Germinal center (tissue), 1 donor: Measurements from ENCODE around the gene MEFV.
A peak's percentile ranks its signal among the peaks of the same experiment; 100 is the strongest.
"Not testable (repeated sequence)": the region's sequence is repeated elsewhere in the genome, so short reads cannot be mapped to it uniquely, and the experiment has no call there.

ENCODE experiments used
- DNase-seq: peaks from one replicate; pipeline ENCODE4 v3.0.0; 2012; ENCODE audit warnings: mixed read lengths, low spot score

MEFV gene

DNA sequence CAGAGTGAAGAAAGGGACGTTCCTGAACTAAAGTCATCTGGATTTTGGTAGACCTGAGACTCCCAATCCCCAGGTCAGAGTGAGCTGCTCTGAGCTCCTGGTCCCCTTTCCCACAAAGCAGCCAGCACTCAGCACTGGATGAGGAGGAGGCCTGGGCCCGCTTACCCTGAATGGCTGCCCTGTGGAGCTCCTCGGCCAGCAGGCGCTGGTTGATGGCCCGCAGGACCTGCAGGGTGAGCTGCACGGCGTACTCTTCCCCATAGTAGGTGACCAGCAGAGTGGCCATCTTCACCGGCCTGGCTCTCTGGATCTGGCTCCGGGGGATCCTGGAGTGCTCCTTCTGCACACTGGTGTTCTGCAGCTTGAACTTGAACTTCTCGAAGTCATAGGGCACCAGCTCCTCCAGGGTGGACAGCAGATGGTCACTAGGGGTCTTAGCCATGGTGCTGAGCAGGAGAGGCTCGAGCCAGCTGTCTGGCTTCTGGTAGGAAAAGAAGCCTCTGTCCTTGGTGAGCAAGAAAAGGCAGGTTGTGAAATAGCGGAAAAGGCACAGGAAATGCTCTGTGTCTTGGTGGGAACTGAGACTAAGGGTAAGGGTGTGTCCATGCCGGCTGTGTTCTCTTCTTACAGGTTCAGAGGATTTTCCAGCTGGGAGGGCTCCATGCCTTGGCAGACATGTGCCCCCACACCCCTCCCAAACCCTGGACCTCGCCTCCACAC is at the start of gene MEFV:
TSS of gene MEFV (minus strand) at position 488 of the 720 bp plus-strand sequence. CDS start at position 442, 46 bp downstream.
- DNase-seq: no peak

GRCh38 chr16:3306078-3306477 is 49.6 kb upstream of the MEFV start:
- DNase-seq: no peak

GRCh38 chr16:3305109-3306068 is 49.0 kb upstream of the MEFV start, which contains the start of the genes TIGD7 and ZNF75A:
TSS of gene TIGD7 (minus strand) at chr16:3305430. CDS start at chr16:3300614, 4,816 bp downstream.
TSS of gene ZNF75A (plus strand) at chr16:3305497. CDS start at chr16:3308429, 2,932 bp downstream.
- peak; percentile 86 for DNase-seq

DNA sequence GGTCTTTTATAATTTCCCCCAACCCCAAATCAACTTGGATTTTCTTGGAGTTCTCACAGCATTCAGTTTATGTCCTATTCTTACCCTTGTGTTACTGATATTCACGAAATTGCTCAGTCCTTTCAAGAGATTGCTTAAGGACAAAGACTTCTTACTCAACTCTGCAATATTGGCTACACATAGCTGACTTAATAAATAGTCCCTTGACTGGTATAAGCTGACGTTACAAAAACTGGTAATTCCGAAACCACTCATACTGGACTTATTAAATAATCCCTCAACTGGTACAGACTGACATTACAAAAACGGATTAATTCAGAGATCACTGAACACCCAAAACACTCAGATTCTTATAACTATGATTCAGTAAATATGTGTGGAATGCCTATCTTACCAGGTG is 47.9 kb upstream of the MEFV start:
- no peak for DNase-seq

DNA sequence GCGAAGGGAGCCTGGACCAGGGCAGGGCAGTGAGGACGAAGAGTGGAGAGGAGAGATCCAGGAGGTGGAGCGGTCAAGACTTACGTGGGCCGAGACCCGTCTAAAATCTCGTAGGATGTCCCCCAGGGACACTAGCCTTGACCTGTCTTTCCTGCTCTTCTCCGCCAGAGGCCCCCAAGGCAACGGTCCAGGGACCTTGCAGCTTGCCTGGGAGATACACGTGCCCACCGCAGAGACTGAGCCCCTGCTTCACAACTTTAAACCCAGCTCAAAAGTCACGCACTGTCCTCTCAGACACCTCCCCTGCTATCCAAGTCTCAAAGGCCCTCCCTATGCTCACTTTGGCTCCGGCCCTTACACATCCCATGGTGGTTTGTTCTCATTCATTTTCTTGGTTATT is 39.4 kb upstream of the MEFV start:
- DNase-seq: no peak

DNA sequence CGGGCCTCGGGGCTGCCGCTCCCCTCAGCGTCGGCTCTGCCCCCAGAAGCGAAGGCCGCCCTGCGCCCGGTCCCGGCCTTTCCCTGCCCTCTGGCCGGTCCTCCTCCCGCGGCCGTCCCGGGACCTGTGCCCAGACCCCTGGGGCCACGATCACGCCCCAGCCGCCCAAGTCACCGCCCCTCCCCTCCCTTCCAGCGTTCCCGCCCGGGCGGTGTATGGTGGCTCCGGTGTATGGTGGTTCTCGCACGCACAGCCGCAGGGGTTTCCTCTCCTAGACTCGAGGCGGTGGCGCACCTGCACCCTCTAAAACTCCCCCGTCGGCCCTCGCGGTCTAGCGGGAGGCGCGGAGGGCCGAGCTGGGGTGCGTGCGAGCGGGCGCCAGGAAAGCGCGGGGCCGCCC is 38.8 kb upstream of the MEFV start:
- no peak for DNase-seq

GRCh38 chr16:3292604-3293003 is 36.2 kb upstream of the MEFV start:
- DNase-seq: no peak

GRCh38 chr16:3289998-3290673 is 33.7 kb upstream of the MEFV start:
- no peak for DNase-seq

- no peak for DNase-seq
Observed at GRCh38 chr16:3285131-3285530, 28.7 kb upstream of the MEFV start.

- DNase-seq: no peak
Observed at GRCh38 chr16:3283543-3284447, 27.4 kb upstream of the MEFV start.

DNA sequence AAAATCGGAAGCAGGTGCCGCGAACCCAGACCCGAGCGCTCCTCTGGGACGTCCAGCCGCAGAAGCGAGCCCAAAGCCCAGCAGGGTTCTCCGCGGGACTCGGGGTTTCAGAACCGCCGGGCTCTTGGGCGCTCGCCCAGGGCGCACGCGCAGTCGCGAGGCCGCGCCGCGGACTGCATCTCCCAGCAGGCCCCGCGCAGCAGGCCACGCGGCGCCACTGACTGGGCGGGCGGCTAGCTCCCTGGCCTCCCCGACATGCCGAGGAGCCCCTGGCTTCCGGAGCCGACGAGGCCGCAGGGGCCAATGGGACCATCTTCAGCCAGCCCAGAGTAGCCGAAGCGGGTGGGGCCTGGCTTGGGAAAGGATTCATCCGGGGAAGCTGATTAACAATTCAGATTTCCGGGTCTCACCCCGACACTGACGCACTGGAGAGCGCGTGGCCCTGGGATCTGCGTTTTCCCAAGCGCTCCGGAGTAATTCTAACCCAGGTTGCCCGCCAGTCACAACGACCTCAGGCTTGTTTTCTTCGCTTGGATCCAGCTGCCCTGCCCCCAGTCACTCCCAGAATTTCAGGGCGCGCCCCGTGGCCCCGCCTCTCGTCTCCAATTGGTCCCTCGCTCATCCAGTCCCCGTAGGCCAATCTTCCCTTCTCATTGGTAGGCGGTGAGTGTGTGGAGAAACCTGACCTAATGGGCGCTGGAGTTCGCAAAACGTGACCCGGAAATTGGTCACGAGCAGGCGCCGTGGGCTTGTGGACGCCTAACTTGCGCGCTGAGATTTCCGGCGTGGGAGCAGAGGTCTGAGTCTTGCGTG is 26.5 kb upstream of the MEFV start, which contains the start of gene ZNF263:
TSS of gene ZNF263 (plus strand) at position 762 of the 813 bp plus-strand sequence. CDS start 328 bp downstream, outside the sequence.
- DNase-seq: peak; percentile 96

GRCh38 chr16:3282103-3282729 is 25.8 kb upstream of the MEFV start:
- DNase-seq: no peak

DNA sequence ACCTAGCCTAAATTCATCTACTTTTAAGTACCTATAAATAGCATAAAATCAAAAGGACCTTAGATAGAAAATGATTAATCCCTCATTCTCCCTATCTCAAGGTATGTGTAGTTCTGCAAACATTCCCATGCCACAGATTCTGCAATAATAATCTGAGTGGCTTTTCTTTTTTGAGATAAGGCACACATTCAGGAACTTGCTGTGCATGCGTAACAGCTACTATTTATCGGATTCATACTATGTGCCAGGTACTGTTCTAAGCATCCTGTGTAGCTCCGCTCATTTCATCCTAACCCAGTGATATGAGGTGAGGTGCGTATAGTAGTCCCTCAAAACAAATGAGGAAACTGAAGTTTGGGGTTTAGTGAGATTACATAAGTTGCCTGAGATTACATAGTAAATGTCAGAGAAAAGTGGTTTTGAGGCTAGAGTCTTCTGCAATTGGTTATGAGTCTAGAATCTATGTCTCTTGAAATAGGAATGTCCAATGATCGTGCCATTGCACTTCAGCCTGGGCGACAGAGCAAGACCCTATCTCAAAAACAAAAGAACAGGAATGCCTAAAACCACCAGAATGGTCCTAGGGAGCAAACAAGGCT is 24.9 kb upstream of the MEFV start:
- no peak for DNase-seq

DNA sequence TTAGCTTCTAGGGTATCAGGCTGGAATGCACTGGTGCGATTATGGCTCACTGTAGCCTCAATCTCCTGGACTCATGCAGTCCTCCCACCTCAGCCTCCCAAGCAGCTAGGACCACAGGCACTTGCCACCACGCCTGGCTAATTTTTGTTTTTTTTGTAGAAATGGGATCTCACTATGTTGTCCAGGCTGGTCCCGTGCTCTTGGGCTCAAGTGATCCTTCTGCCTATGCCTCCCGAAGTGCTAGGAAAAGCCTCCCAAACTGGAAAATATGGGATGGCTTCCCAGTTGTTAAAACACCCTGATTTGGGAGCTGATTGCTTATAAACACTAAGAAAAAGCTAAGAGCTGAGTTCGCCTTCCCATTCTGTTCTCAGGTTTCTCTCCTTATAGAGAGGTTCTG is 20.2 kb upstream of the MEFV start:
- no peak for DNase-seq

DNA sequence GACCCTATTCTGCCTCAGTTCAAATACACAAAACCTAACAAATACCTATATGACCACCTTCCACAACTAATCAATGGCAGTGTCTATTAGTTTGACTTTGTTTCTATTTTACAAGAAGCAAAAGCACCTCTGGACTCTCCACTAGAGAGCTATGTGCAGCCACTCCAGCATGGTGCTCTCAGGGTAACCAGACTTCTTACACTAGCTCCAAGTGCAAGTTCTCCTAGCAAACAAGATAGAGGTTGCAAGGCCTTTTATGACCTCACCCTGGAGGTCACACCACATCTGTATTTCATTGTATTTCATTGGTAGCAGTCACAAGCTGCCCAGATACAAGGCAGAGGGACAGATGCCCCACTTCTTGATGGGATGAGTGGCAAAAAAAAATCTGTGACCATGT is 18.5 kb upstream of the MEFV start:
- DNase-seq: no peak

DNA sequence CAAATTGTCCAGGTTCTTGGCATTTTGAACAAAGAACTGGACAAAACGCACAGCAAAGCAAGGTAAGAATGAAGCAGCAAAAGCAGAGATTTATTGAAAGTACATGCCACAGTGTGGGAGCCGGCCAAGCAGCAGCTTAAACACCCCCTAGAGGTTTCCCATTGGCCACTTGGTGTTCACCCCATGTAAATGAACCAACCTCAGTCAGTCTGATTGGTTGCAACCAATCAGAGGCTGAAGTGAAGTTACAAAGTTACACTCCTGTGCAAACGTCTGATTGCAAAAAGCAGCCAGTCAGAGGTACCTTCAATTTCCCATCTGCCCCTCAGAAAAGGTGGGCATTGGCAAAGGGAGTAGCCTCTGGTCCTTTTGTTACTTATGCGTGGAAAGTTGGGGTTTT is 18.1 kb upstream of the MEFV start:
- no peak for DNase-seq

DNA sequence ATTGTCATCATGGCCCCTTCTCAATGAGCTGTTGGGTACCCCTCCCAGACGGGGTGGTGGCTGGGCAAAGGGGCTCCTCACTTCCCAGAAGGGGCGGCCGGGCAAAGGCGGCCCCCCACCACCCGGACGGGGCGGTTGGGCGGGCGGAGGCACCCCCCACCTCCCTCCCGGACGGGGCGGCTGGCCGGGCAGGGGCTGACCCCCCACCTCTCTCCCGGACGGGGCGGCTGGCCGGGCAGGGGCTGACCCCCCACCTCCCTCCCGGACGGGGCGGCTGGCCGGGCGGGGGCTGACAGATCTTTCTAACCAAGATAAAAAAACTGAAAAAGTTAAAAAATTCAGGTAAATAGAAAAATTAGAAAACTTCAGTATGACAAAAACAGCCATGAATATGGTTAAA is 14.8 kb upstream of the MEFV start:
- DNase-seq: not testable (repeated sequence)

- DNase-seq: not testable (repeated sequence)
Observed at GRCh38 chr16:3270718-3271117, 14.3 kb upstream of the MEFV start.

- DNase-seq: no peak
Observed at GRCh38 chr16:3268294-3268693, 11.9 kb upstream of the MEFV start.
